SK-N-SH treated with all-trans-retinoic acid at 6 μM for 48 hours (cell line): ENCODE data around the gene RPL27A.

Experiments used
- ATAC-seq: fragments of 200-7000 bp; cut with Tn5 transposase; 3 replicates; pipeline ENCODE4 v1.9.1; 2020; ENCODE audit warnings: mild to moderate bottlenecking, moderate library complexity
- ARNTL ChIP-seq: fragments of 450-650 bp; formaldehyde crosslinking; IDR thresholded peaks from 2 replicates; pipeline ENCODE4 v1.5.0; 2020; ENCODE audit warnings: low read depth, mild to moderate bottlenecking, moderate library complexity, borderline replicate concordance
- BACH2 ChIP-seq: fragments of 250-450 bp; sonication (Bioruptor Pico); IDR thresholded peaks from 2 replicates; pipeline ENCODE4 v1.9.0; 2021; ENCODE audit warnings: mild to moderate bottlenecking, borderline replicate concordance
- CSDC2 ChIP-seq: fragments of 250-450 bp; sonication (Bioruptor Pico); IDR thresholded peaks from 2 replicates; pipeline ENCODE4 v1.5.0; 2020; ENCODE audit warnings: mild to moderate bottlenecking, moderate library complexity
- ESRRG ChIP-seq: fragments of 250-450 bp; sonication (Bioruptor Pico); IDR thresholded peaks from 2 replicates; pipeline ENCODE4 v1.6.1; 2021; ENCODE audit warnings: mild to moderate bottlenecking
- GLIS3 ChIP-seq: fragments of 250-450 bp; sonication (Bioruptor Pico); IDR thresholded peaks from 2 replicates; pipeline ENCODE4 v1.5.0; 2020; ENCODE audit warnings: mild to moderate bottlenecking, moderate library complexity
- ISL1 ChIP-seq: fragments of 250-450 bp; sonication (Bioruptor Pico); IDR thresholded peaks from 2 replicates; pipeline ENCODE4 v2.1.2; 2022; ENCODE audit warnings: mild to moderate bottlenecking, moderate library complexity
- OSR1 ChIP-seq: fragments of 250-450 bp; sonication (Bioruptor Pico); IDR thresholded peaks from 2 replicates; pipeline ENCODE4 v1.8.0; 2022; ENCODE audit warnings: moderate library complexity, mild to moderate bottlenecking, inconsistent platforms
- POU6F1 ChIP-seq: fragments of 250-450 bp; sonication (Bioruptor Pico); IDR thresholded peaks from 2 replicates; pipeline ENCODE4 v1.8.0; 2021; ENCODE audit warnings: low read depth, mild to moderate bottlenecking, moderate library complexity, borderline replicate concordance
- PPARA ChIP-seq: fragments of 250-450 bp; sonication (Bioruptor Pico); IDR thresholded peaks from 2 replicates; pipeline ENCODE4 v1.5.0; 2020; ENCODE audit warnings: mild to moderate bottlenecking, borderline replicate concordance
- RARB ChIP-seq: fragments of 250-450 bp; sonication (Bioruptor Pico); IDR thresholded peaks from 2 replicates; pipeline ENCODE4 v1.8.0; 2021; ENCODE audit warnings: mild to moderate bottlenecking, moderate library complexity
- SNAI2 ChIP-seq: fragments of 250-450 bp; sonication (Bioruptor Pico); IDR thresholded peaks from 2 replicates; pipeline ENCODE4 v1.5.0; 2020; ENCODE audit warnings: mild to moderate bottlenecking, moderate library complexity
- TCF4 ChIP-seq: fragments of 250-450 bp; sonication (Bioruptor Pico); IDR thresholded peaks from 2 replicates; pipeline ENCODE4 v1.8.0; 2021; ENCODE audit warnings: mild to moderate bottlenecking, moderate library complexity, borderline replicate concordance
- TOX ChIP-seq: fragments of 250-450 bp; sonication (Bioruptor Pico); IDR thresholded peaks from 2 replicates; pipeline ENCODE4 v1.8.0; 2021; ENCODE audit warnings: mild to moderate bottlenecking, moderate library complexity, borderline replicate concordance
- TSHZ2 ChIP-seq: fragments of 250-450 bp; sonication (Bioruptor Pico); IDR thresholded peaks from 2 replicates; pipeline ENCODE4 v1.5.0; 2020; ENCODE audit warnings: mild to moderate bottlenecking, moderate library complexity
- ZC3H10 ChIP-seq: fragments of 250-450 bp; sonication (Bioruptor Pico); IDR thresholded peaks from 2 replicates; pipeline ENCODE4 v1.5.1; 2021; ENCODE audit warnings: mild to moderate bottlenecking, moderate library complexity
- ZFP3 ChIP-seq: fragments of 250-450 bp; sonication (Bioruptor Pico); IDR thresholded peaks from 2 replicates; pipeline ENCODE4 v1.5.0; 2020; ENCODE audit warnings: mild to moderate bottlenecking, moderate library complexity
- ZFP30 ChIP-seq: fragments of 450-650 bp; formaldehyde crosslinking; IDR thresholded peaks from 2 replicates; pipeline ENCODE4 v1.5.0; 2022; ENCODE audit warnings: mild to moderate bottlenecking, moderate library complexity
- ZNF565 ChIP-seq: fragments of 450-650 bp; formaldehyde crosslinking; conservative IDR thresholded peaks from 2 replicates; pipeline ENCODE4 v1.5.0; 2020; ENCODE audit warnings: low read depth, mild to moderate bottlenecking, moderate library complexity
- ZNF70 ChIP-seq: fragments of 450-650 bp; formaldehyde crosslinking; IDR thresholded peaks from 2 replicates; pipeline ENCODE4 v1.5.0; 2020; ENCODE audit warnings: mild to moderate bottlenecking, moderate library complexity
- ZNF8 ChIP-seq: fragments of 450-650 bp; formaldehyde crosslinking; IDR thresholded peaks from 2 replicates; pipeline ENCODE4 v1.5.0; 2020; ENCODE audit warnings: mild to moderate bottlenecking, moderate library complexity
- TF ChIP-seq, protein P1 (sequence below): fragments of 250-450 bp; sonication (Bioruptor Pico); IDR thresholded peaks from 2 replicates; pipeline ENCODE4 v1.8.0; 2020; ENCODE audit warnings: mild to moderate bottlenecking, moderate library complexity, borderline replicate concordance
- TF ChIP-seq, protein P2 (sequence below): fragments of 250-450 bp; sonication (Bioruptor Pico); IDR thresholded peaks from 2 replicates; pipeline ENCODE4 v1.5.1; 2021; ENCODE audit warnings: mild to moderate bottlenecking, moderate library complexity
- TF ChIP-seq, protein P3 (sequence below): fragments of 250-450 bp; sonication (Bioruptor Pico); IDR thresholded peaks from 2 replicates; pipeline ENCODE4 v1.5.1; 2020; ENCODE audit warnings: low read depth, mild to moderate bottlenecking, moderate library complexity

Gene RPL27A

GRCh38 chr11:8688414-8689362 lies 6.1 kb downstream of the RPL27A start:
- 0 out of 2 replicates have a peak, but pooled peaks have one; percentile 74 for TF ChIP-seq ARNTL
- peak; percentile 73 for TF ChIP-seq SNAI2 (CRISPR knock-in tag)
- TF ChIP-seq CSDC2 (CRISPR knock-in tag): no peak
- no peak; the same call in none of the 2 replicates for TF ChIP-seq ZFP3 (CRISPR knock-in tag)
- TF ChIP-seq, protein P1, sequence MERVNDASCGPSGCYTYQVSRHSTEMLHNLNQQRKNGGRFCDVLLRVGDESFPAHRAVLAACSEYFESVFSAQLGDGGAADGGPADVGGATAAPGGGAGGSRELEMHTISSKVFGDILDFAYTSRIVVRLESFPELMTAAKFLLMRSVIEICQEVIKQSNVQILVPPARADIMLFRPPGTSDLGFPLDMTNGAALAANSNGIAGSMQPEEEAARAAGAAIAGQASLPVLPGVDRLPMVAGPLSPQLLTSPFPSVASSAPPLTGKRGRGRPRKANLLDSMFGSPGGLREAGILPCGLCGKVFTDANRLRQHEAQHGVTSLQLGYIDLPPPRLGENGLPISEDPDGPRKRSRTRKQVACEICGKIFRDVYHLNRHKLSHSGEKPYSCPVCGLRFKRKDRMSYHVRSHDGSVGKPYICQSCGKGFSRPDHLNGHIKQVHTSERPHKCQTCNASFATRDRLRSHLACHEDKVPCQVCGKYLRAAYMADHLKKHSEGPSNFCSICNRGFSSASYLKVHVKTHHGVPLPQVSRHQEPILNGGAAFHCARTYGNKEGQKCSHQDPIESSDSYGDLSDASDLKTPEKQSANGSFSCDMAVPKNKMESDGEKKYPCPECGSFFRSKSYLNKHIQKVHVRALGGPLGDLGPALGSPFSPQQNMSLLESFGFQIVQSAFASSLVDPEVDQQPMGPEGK (CRISPR knock-in tag): peak; percentile 70; the same call in 1 of the 2 replicates
- TF ChIP-seq TSHZ2 (CRISPR knock-in tag): 0 out of 2 replicates have a peak, but pooled peaks have one; percentile 48
- no peak for TF ChIP-seq BACH2 (CRISPR knock-in tag)
- no peak for TF ChIP-seq ZFP30
- 0 out of 2 replicates have a peak, but pooled peaks have one; percentile 28 for TF ChIP-seq ZNF565 (CRISPR knock-in tag)
- peak; percentile 52; the same call in 1 of the 2 replicates for TF ChIP-seq ZC3H10 (CRISPR knock-in tag)
- peak; percentile 44; the same call in 1 of the 2 replicates for TF ChIP-seq POU6F1 (CRISPR knock-in tag)
- TF ChIP-seq, protein P2, sequence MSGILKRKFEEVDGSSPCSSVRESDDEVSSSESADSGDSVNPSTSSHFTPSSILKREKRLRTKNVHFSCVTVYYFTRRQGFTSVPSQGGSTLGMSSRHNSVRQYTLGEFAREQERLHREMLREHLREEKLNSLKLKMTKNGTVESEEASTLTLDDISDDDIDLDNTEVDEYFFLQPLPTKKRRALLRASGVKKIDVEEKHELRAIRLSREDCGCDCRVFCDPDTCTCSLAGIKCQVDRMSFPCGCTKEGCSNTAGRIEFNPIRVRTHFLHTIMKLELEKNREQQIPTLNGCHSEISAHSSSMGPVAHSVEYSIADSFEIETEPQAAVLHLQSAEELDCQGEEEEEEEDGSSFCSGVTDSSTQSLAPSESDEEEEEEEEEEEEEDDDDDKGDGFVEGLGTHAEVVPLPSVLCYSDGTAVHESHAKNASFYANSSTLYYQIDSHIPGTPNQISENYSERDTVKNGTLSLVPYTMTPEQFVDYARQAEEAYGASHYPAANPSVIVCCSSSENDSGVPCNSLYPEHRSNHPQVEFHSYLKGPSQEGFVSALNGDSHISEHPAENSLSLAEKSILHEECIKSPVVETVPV (CRISPR knock-in tag): no peak
- TF ChIP-seq ZNF70: 0 out of 2 replicates have a peak, but pooled peaks have one; percentile 7
- peak; percentile 96 for TF ChIP-seq GLIS3 (CRISPR knock-in tag)
- no peak for TF ChIP-seq OSR1 (CRISPR knock-in tag)
- no peak for TF ChIP-seq PPARA (CRISPR knock-in tag)
- TF ChIP-seq, protein P3, sequence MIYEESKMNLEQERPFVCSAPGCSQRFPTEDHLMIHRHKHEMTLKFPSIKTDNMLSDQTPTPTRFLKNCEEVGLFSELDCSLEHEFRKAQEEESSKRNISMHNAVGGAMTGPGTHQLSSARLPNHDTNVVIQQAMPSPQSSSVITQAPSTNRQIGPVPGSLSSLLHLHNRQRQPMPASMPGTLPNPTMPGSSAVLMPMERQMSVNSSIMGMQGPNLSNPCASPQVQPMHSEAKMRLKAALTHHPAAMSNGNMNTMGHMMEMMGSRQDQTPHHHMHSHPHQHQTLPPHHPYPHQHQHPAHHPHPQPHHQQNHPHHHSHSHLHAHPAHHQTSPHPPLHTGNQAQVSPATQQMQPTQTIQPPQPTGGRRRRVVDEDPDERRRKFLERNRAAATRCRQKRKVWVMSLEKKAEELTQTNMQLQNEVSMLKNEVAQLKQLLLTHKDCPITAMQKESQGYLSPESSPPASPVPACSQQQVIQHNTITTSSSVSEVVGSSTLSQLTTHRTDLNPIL (CRISPR knock-in tag): peak; percentile 81
- TF ChIP-seq ESRRG (CRISPR knock-in tag): peak; percentile 88; the same call in 1 of the 2 replicates
- no peak for TF ChIP-seq ZNF8 (CRISPR knock-in tag)
- TF ChIP-seq TCF4 (CRISPR knock-in tag): 0 out of 2 replicates have a peak, but pooled peaks have one; percentile 17
- TF ChIP-seq RARB (CRISPR knock-in tag): peak; percentile 83
- peak; percentile 77 for TF ChIP-seq TOX (CRISPR knock-in tag)
- TF ChIP-seq ISL1 (CRISPR knock-in tag): no peak
- peak; percentile 93 for ATAC-seq
